ENCODE results near the gene MATN1. TPM values are rescaled to one million over a fixed set of nuclear protein-coding genes. Genes with fewer than 3 reads are reported as not detected.

The MATN1 gene
- total RNA-seq, 1 donor from 2014 or later, result not detected

DNA sequence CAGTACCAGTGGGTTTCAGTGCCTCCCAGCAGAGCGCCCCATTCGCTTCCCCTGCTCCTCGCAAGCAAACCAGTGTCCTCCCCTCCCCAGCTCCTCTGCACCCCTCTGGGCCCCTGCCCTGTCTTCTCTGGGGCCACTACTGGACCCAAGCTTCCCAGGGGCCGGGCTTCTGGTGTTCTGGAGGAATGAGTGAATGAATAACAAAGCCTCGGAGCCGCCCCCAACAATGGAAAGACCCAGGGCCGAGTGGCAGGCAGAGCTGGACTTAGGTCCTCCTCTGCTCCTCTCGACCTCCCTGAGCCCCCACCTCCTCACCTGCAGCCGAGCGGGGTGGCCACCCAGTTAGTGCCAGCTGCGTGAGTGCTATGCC is 37.6 kb downstream of the MATN1 start:
- no peaks in the 10 kb centered on the region for H3K9me3 ChIP-seq
- no peaks in the 10 kb centered on the region for H3K4me1 ChIP-seq
- TF ChIP-seq, protein P1, sequence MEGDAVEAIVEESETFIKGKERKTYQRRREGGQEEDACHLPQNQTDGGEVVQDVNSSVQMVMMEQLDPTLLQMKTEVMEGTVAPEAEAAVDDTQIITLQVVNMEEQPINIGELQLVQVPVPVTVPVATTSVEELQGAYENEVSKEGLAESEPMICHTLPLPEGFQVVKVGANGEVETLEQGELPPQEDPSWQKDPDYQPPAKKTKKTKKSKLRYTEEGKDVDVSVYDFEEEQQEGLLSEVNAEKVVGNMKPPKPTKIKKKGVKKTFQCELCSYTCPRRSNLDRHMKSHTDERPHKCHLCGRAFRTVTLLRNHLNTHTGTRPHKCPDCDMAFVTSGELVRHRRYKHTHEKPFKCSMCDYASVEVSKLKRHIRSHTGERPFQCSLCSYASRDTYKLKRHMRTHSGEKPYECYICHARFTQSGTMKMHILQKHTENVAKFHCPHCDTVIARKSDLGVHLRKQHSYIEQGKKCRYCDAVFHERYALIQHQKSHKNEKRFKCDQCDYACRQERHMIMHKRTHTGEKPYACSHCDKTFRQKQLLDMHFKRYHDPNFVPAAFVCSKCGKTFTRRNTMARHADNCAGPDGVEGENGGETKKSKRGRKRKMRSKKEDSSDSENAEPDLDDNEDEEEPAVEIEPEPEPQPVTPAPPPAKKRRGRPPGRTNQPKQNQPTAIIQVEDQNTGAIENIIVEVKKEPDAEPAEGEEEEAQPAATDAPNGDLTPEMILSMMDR (IDR thresholded peaks at IDR 0.05), result no peak
- no peak overlapping the region for H3K27ac ChIP-seq
- ATAC-seq (no peak), DNase-seq (peak; percentile 57)
- intact Hi-C loops (cut with DNase I), result no loop called here
- H3K36me3 ChIP-seq, result no peaks in the 10 kb centered on the region
- H3K4me3 ChIP-seq, result no peak overlapping the region
- peaks cover 53% of the 10 kb centered on the region for H3K27me3 ChIP-seq

DNA sequence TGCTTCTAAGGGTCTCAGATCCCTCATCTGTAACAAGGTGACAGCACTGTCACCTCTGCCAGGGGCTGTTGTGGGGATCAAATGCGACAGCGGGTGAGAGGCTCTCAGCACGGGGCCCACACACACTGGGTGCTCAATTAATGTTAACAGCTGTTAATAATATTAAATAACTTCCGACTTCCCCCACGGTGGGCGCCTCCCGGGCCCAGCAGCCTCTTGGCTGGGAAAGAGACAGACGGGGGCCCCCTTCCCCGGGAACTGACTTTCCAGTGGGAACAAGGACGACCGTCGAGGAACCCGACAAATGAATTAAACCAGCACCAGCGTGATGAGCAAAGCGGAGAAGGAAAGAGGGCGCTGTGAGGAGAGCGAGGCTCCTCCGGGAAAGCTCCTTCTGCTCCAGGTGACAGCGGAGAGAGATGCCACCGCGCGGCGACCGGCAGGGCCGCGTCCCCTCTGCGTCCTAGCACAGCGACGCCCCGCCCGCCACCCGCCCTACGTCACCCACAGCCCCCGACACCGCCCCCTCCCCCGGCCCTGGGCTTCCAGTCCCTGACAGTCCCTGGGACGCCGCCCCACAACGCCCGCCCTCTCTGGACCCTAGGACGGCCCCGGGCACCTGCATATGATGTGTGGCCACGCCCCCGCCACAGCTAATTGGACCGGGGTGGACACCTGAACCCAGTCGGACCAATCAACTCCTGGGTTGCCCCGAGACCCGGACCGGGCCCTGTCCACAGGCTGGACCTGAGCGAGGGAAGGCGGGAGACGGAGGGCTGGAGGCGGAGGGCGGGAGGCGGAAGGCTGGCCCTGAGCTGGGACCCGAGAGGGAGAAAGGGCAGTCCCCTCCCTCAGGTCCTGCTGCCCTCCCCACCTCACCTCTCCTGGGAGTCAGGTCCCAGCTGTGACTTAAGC is 38.2 kb downstream of the MATN1 start:
- intact Hi-C loops (cut with DNase I), result no loop called here
- no peaks in the 10 kb centered on the region for H3K9me3 ChIP-seq
- ATAC-seq (peak; percentile 92), DNase-seq (peak; percentile 86)
- peaks cover 53% of the 10 kb centered on the region for H3K27me3 ChIP-seq
- TF ChIP-seq, protein P1 (IDR thresholded peaks at IDR 0.05), result no peak
- H3K27ac ChIP-seq, result no peak overlapping the region
- no peaks in the 10 kb centered on the region for H3K4me1 ChIP-seq
- H3K36me3 ChIP-seq, result no peaks in the 10 kb centered on the region
- H3K4me3 ChIP-seq, result no peak overlapping the region

DNA sequence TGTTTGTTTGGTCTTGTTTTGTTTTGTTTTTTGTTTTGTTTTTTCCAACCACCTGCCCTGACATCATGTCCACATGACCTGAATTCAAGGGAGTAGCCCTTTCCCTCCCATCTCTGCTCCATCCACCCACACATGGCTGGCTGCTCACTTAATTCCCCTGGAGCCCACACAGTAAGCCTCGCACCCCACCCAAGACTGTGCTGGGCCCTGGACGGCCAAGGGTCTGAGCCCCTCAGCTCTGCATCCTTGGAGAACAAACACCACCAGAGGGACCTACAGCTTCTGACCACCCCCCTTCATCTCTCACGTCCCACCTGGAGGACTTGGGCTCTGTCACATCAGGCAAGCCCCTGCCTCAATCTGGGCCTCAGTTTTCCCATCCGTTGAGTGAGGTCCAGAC is 39.1 kb downstream of the MATN1 start:
- ATAC-seq (no peak), DNase-seq (peak; percentile 29)
- no peak overlapping the region for H3K4me3 ChIP-seq
- H3K27me3 ChIP-seq, result peaks cover 53% of the 10 kb centered on the region
- no peaks in the 10 kb centered on the region for H3K36me3 ChIP-seq
- TF ChIP-seq, protein P1 (IDR thresholded peaks at IDR 0.05), result no peak
- H3K27ac ChIP-seq, result no peak overlapping the region
- intact Hi-C loops (cut with DNase I), result no loop called here
- H3K4me1 ChIP-seq, result no peaks in the 10 kb centered on the region
- H3K9me3 ChIP-seq, result no peaks in the 10 kb centered on the region

DNA sequence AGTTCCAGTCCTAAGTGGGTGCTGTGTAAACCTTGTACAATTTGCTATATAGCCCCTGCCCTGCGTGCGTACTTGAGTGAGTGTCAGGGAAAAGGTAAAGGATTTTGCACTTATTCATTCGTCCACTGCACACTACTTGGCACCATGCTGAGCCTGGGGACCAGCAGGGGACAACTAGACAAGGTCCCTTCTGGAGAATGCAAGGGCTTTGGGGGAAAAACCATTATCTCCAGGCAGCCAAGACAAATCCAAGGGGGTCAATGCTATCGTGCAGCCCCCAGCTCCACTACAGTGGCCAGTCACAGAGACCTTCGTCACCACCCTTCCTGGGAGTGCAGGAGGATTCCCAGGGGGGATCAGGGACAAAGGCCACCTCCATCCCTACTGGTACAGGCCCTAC is 39.7 kb downstream of the MATN1 start:
- intact Hi-C loops (cut with DNase I), result no loop called here
- TF ChIP-seq, protein P1 (IDR thresholded peaks at IDR 0.05), result no peak
- Histone ChIP-seq H3K36me3 (no peaks in the 10 kb centered on the region), H3K4me3 (no peak overlapping the region), H3K27ac (no peak overlapping the region), H3K4me1 (no peaks in the 10 kb centered on the region), H3K27me3 (peaks cover 53% of the 10 kb centered on the region), H3K9me3 (no peaks in the 10 kb centered on the region)
- no peak for ATAC-seq
- DNase-seq, result peak; percentile 23

DNA sequence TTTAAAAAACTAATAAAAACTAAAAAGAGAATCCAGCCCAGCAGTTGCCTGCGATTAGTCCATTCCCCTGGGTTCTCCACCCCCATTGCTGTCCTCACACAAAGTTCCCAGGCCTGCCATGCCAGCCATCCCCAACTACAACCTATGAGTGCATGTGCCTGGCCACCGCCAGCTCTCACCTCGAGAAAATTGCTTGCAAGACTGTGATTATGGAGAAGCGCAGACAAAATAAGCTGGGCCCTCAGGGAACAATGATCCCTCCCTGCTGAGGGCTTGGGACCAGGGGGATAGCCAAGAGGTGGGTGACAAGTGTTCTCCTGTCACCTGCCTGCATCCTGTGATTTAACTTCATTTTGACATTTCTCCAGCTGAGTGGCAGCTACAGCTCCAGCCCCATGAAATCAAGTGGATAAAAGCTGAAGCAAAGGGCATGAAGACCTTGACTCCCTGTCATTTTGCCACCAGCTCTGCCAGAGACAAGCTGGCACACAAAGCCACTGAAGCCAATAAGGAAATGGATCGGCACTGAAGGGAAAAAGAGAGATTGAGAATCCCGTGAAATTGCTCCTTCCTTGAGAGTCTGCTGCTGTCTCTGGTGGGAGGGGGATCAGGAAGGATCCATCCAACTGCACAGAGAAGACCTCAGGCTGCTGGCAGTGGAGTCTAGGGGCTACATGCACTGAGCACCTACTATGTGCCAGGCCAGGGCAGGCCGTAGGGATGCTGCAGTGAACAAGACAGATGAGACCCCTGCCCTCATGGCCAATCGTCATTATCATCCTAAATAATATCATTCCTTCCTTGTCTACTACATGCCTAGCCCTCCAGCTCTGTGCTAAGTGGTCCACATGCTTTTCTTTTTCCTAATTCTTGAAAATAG is 40.7 kb downstream of the MATN1 start:
- no peaks in the 10 kb centered on the region for H3K4me1 ChIP-seq
- intact Hi-C loops (cut with DNase I), result no loop called here
- peaks cover 53% of the 10 kb centered on the region for H3K27me3 ChIP-seq
- H3K9me3 ChIP-seq, result no peaks in the 10 kb centered on the region
- TF ChIP-seq, protein P1 (IDR thresholded peaks at IDR 0.05), result no peak
- H3K27ac ChIP-seq, result no peak overlapping the region
- no peak for ATAC-seq
- H3K36me3 ChIP-seq, result no peaks in the 10 kb centered on the region
- no peak overlapping the region for H3K4me3 ChIP-seq
- DNase-seq, result peak; percentile 25

All from upper lobe of right lung (tissue), 1 donor.